ENCODE data around the gene POGZ.
A peak's percentile ranks its signal among the peaks of the same experiment; 100 is the strongest.

The POGZ gene

DNA sequence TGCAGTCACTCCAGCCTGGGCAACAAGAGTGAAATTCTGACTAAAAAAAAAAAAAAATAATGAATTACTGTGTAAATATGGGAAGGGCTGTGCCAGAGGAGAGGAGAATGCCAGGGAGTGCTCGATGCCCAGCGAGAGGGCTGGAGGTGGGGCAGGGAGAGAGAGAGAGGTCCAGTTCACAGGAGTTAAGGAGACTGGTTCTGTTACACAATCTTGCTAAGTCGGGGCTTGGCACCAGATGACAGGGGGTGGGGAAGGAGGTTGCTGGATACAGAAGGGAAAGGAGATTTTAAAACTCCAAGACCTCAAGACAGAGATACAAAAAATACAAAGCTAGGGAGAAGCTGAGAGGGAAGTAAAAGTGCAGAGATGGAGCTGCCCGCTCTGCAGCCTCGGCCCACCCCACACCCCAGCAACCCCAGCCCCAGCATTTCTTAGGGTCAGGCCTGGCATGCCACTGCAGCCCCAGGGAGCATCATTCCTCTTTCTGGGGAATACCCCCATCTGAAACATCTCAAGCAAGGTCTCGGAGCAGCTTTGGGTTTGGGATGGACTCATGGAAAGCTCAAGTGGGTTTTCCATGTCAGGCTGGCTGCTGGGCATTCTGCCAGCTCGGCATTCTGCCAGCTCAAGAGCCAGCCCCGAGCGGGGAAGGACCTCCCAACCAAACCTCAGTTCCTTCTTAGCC, 87.8 kb downstream of the POGZ start:
- H3K4me1 ChIP-seq (ENCODE audit: control insufficient read depth, insufficient read depth, low read length) = peaks cover 20% of the 10 kb centered on the region
- H3K27ac ChIP-seq (ENCODE audit: low read depth, low read length) = no peak overlapping the region
- peaks cover 7% of the 10 kb centered on the region for H3K36me3 ChIP-seq (ENCODE audit: control insufficient read depth, insufficient read depth, low read length)
- H3K9ac ChIP-seq (ENCODE audit: low read length) = no peak overlapping the region
- H3K9me3 ChIP-seq (ENCODE audit: control insufficient read depth, insufficient read depth, low read depth, low read length) = no peaks in the 10 kb centered on the region
- H3K27me3 ChIP-seq (ENCODE audit: control insufficient read depth, insufficient read depth, low read length) = no peaks in the 10 kb centered on the region
- H3K4me3 ChIP-seq (ENCODE audit: low read depth, low read length) = peak overlapping the region; percentile 65

DNA sequence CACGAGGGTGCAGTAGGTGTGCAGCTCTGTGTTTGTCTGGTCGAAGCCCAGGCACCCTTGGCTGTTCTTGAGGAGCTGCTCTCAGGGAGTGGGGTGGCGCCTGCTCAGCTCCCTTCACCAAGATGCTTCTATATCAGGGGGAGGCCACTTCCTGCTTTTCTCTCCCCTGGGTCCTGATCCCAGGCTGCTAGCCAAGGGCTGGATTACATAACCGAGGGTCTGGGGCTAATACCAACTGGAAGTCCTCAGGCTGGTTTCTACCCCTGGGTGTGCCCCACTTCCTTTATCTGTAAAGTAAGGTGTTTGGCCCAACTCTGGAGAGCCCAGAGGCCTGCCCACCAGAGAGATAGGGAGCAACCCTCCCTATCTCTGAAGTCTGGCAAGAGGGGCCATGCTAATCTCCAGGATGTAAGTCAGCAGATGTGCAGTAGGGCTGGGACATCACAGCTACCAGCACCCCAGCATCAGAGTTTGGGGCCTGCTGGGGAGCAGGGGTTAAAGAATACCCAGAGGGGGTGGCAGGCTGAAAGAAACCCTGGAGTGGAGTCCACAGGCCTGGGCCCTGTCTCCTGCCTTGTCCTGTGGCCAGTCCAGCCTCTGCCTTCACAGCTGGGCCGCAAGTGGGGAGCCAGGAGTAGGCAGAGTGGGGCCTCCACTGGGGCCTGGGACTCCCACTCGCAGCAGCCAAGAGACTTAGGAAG, 88.9 kb downstream of the POGZ start:
- H3K9ac ChIP-seq (ENCODE audit: low read length) = no peak overlapping the region
- no peaks in the 10 kb centered on the region for H3K27me3 ChIP-seq (ENCODE audit: control insufficient read depth, insufficient read depth, low read length)
- peaks cover 11% of the 10 kb centered on the region for H3K36me3 ChIP-seq (ENCODE audit: control insufficient read depth, insufficient read depth, low read length)
- peaks cover 20% of the 10 kb centered on the region for H3K4me1 ChIP-seq (ENCODE audit: control insufficient read depth, insufficient read depth, low read length)
- H3K27ac ChIP-seq (ENCODE audit: low read depth, low read length) = no peak overlapping the region
- no peaks in the 10 kb centered on the region for H3K9me3 ChIP-seq (ENCODE audit: control insufficient read depth, insufficient read depth, low read depth, low read length)
- no peak overlapping the region for H3K4me3 ChIP-seq (ENCODE audit: low read depth, low read length)

DNA sequence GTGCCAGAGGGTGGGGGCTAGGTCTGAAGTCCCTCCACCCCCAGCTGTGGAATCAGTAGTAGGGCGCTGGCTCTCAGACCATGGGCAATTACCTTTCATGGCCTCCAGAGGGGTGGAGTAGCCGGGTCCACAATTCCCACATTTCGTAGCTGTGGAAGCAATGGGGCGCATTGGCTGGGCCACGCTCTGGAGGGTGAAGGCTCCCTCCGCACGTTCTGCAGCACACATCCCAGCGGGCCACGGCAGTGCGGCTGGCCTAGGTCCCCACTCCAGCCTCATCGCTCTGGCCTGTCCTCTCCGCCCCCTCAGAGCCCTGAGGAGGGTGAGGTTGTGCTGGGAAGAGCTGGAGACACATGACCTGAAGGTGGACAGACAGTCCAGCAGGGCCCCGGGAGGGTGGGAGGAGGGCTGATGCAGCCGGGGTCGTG, 89.7 kb downstream of the POGZ start:
- Histone ChIP-seq H3K36me3 (ENCODE audit: control insufficient read depth, insufficient read depth, low read length) (peaks cover 14% of the 10 kb centered on the region), H3K9me3 (ENCODE audit: control insufficient read depth, insufficient read depth, low read depth, low read length) (0 out of 2 replicates have a peak, but pooled peaks cover under 1% of the 10 kb centered on the region), H3K27ac (ENCODE audit: low read depth, low read length) (no peak overlapping the region), H3K4me1 (ENCODE audit: control insufficient read depth, insufficient read depth, low read length) (peaks cover 20% of the 10 kb centered on the region), H3K4me3 (ENCODE audit: low read depth, low read length) (no peak overlapping the region), H3K9ac (ENCODE audit: low read length) (no peak overlapping the region), H3K27me3 (ENCODE audit: control insufficient read depth, insufficient read depth, low read length) (no peaks in the 10 kb centered on the region)

DNA sequence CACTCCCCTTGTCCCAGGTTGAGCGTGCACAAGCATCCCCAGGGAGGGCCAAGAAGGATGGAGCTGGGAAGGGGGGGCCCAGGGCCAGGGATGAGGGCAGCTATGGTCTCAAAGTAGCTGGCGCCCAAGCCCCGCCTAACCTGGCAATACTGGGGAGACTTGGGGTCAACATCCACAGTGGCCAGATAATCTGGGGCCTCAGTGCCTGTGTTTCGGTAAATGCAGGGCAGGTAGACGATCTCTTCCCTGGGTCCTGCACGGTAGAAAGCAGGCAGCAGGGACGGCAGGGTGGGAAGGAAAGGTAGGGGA, 90.0 kb downstream of the POGZ start:
- H3K27me3 ChIP-seq (ENCODE audit: control insufficient read depth, insufficient read depth, low read length) = no peaks in the 10 kb centered on the region
- peaks cover 18% of the 10 kb centered on the region for H3K36me3 ChIP-seq (ENCODE audit: control insufficient read depth, insufficient read depth, low read length)
- no peak overlapping the region for H3K4me3 ChIP-seq (ENCODE audit: low read depth, low read length)
- H3K9me3 ChIP-seq (ENCODE audit: control insufficient read depth, insufficient read depth, low read depth, low read length) = peaks cover 5% of the 10 kb centered on the region; the same call in 1 of the 2 replicates
- H3K4me1 ChIP-seq (ENCODE audit: control insufficient read depth, insufficient read depth, low read length) = peaks cover 20% of the 10 kb centered on the region
- H3K27ac ChIP-seq (ENCODE audit: low read depth, low read length) = no peak overlapping the region
- no peak overlapping the region for H3K9ac ChIP-seq (ENCODE audit: low read length)

DNA sequence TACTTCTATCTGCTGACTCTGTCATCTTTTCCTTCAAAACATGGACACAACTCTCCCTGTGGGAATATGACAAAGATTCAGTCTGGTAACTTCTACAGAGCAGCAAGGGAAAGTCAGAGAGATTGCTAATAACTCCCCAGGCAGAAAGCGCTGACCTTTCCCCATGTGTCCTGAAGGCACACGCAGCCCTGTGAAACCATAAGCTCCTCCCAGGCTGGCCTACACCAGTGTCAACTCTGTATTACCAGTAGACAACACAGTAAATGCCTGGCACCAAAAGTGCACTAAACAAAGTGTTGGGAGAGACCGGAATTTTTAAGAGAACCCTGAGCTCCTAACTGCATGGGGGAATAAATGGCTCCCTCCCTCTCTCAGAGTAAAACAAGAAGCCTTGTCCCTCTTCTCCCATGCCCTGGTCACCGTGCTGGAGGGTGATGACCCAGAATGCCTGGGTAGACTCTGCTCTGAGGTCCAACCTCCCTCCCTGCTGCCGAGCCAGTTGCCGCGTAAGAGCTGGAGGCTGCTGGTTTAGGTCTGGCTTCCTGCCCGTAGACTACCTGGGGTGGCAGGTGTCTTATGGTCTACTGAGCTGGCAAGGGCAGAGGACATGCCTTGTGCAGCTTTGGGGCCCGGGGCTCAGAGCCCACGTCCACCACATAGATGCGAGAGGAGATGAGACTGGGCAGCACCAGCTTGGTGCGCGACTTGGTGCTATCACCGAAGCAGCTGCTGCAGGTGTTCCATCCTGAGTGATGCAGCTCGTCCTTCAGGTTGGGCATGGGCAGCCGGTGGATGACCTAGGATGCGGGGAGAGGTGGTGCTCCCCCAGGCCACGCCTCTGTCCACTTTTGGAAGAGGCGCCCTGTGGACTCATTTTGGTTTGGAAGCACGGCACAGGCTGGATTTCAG, 90.6 kb downstream of the POGZ start:
- Histone ChIP-seq H3K4me3 (ENCODE audit: low read depth, low read length) (no peak overlapping the region), H3K27me3 (ENCODE audit: control insufficient read depth, insufficient read depth, low read length) (no peaks in the 10 kb centered on the region), H3K9ac (ENCODE audit: low read length) (no peak overlapping the region), H3K4me1 (ENCODE audit: control insufficient read depth, insufficient read depth, low read length) (peaks cover 20% of the 10 kb centered on the region), H3K9me3 (ENCODE audit: control insufficient read depth, insufficient read depth, low read depth, low read length) (peaks cover 6% of the 10 kb centered on the region; the same call in 1 of the 2 replicates), H3K27ac (ENCODE audit: low read depth, low read length) (no peak overlapping the region), H3K36me3 (ENCODE audit: control insufficient read depth, insufficient read depth, low read length) (peaks cover 23% of the 10 kb centered on the region)

DNA sequence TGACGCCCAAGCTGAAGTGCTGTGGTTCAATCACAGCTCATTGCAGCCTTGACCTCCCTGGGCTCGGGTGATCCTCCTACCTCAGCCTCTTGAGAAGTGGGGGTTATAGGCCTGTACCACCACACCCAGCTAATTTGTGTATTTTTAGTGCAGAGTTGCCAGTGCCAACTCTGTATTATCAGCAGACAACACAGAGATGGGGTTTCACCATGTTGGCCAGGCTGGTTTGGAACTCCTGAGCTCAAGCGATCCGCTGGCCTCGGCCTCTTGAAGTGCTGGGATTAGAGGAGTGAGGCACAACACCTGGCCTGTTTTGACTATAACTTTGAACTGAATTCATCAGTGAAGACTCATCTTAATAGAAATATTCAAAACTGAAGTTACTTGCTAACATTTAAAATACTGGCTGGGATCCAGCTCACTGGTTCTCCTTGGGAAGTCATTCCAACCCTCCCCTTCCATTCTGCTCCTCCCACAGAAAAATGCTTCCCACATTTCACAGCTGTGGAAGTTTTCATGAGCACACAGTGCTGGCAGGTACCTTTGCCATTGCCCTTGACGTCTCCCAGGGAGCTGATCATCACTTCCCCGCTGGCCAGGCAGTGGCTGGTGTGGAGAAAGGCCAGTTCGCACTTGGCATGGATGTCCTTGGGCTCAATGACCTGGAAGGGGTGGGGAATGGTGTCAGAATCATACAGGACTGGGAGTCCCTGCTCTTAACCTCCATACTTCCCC, 91.5 kb downstream of the POGZ start:
- H3K36me3 ChIP-seq (ENCODE audit: control insufficient read depth, insufficient read depth, low read length) = peaks cover 27% of the 10 kb centered on the region

DNA sequence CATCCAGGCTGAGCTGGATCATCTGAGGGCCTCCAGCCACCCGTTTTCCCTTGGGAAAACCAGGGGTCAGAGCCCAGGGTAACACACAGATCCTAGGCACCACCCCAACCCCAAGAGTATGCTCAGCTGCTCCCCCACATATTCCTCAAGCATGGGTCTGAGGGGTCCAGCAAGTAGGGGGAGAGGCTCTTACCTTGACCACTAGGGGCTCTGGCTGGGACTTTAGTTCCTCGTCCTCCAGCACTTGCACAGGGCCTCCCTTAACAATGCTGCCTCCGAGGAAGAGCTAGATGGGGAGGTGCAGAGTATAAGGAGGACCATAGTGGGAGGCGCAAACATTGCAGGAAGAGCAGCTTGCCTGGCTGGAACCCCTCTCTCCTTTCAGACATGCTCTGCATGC, 94.3 kb downstream of the POGZ start:
- Histone ChIP-seq H3K4me3 (ENCODE audit: low read depth, low read length) (no peak overlapping the region), H3K27me3 (ENCODE audit: control insufficient read depth, insufficient read depth, low read length) (no peaks in the 10 kb centered on the region), H3K4me1 (ENCODE audit: control insufficient read depth, insufficient read depth, low read length) (peaks cover under 1% of the 10 kb centered on the region; the same call in 1 of the 2 replicates), H3K36me3 (ENCODE audit: control insufficient read depth, insufficient read depth, low read length) (peaks cover 27% of the 10 kb centered on the region), H3K9me3 (ENCODE audit: control insufficient read depth, insufficient read depth, low read depth, low read length) (peaks cover 20% of the 10 kb centered on the region), H3K27ac (ENCODE audit: low read depth, low read length) (no peak overlapping the region), H3K9ac (ENCODE audit: low read length) (no peak overlapping the region)

More for the DNA sequence above, 91.5 kb downstream of the POGZ start:
- Histone ChIP-seq H3K9me3 (ENCODE audit: control insufficient read depth, insufficient read depth, low read depth, low read length) (peaks cover 7% of the 10 kb centered on the region), H3K4me3 (ENCODE audit: low read depth, low read length) (no peak overlapping the region), H3K9ac (ENCODE audit: low read length) (no peak overlapping the region), H3K4me1 (ENCODE audit: control insufficient read depth, insufficient read depth, low read length) (peaks cover 17% of the 10 kb centered on the region), H3K27me3 (ENCODE audit: control insufficient read depth, insufficient read depth, low read length) (no peaks in the 10 kb centered on the region), H3K27ac (ENCODE audit: low read depth, low read length) (no peak overlapping the region)

DNA sequence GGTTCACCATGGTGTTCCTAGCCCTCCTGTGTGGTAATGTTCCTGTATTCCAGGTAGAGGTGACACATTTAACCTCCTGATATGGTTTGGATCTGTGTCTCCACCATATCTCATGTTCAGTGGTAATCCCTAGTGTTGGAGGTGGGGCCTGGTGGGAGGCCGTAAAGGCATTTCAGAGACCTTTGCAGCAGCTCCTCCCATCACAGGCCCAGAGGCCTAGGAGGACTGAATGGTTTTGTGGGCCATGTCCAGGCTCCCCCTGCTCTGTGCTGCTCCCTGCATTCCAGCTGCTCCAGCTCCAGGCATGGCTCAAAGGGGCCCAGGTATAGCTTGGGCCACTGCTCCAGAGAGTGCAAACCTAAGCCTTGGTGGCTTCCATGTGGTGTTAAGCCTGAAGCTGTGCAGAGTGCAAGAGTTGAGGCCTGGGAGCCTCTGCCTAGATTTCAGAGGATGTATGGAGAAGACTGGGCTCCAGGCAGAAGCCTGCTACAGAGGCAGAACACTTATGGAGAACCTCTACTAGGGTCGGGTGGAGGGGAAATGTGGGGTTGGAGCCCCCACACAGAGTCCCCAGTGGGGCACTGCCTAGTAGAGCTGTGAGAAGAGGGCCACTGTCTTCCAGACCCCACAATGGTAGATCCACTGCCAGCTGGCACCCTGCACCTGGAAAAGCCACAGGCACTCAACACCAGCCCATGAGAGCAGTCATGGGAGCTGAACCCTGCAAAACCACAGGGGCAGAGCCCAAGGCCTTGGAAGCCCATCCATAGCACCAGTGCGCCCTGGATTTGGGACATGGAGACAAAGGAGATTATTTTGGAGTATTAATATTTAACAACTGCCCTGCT, 96.8 kb downstream of the POGZ start:
- Histone ChIP-seq H3K4me3 (ENCODE audit: low read depth, low read length) (no peak overlapping the region), H3K27me3 (ENCODE audit: control insufficient read depth, insufficient read depth, low read length) (no peaks in the 10 kb centered on the region), H3K36me3 (ENCODE audit: control insufficient read depth, insufficient read depth, low read length) (peaks cover 20% of the 10 kb centered on the region), H3K27ac (ENCODE audit: low read depth, low read length) (no peak overlapping the region), H3K9me3 (ENCODE audit: control insufficient read depth, insufficient read depth, low read depth, low read length) (peaks cover 20% of the 10 kb centered on the region), H3K9ac (ENCODE audit: low read length) (no peak overlapping the region), H3K4me1 (ENCODE audit: control insufficient read depth, insufficient read depth, low read length) (no peaks in the 10 kb centered on the region)

DNA sequence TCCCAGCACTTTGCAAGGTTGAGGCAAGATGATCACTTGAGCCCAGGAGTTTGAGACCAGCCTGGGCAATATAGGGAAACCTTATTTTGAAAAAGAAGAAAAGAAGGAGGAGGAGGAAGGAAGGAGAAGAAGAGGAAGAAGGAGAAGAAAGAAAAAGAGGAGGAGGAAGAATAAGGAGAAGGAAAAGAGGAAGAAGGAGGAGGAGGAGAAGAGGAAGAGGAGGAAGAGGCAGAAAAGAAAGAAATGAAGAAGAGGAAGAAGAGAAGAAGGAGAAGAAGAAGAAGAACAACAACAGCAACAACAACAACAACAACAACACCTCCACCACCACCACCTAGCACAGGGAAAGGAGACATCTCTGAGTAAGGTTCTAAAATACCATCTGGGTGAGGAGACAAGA, 97.4 kb downstream of the POGZ start:
- Histone ChIP-seq H3K9ac (ENCODE audit: low read length) (no peak overlapping the region), H3K9me3 (ENCODE audit: control insufficient read depth, insufficient read depth, low read depth, low read length) (peaks cover 20% of the 10 kb centered on the region), H3K27ac (ENCODE audit: low read depth, low read length) (no peak overlapping the region), H3K27me3 (ENCODE audit: control insufficient read depth, insufficient read depth, low read length) (no peaks in the 10 kb centered on the region), H3K4me3 (ENCODE audit: low read depth, low read length) (no peak overlapping the region), H3K4me1 (ENCODE audit: control insufficient read depth, insufficient read depth, low read length) (no peaks in the 10 kb centered on the region), H3K36me3 (ENCODE audit: control insufficient read depth, insufficient read depth, low read length) (peaks cover 20% of the 10 kb centered on the region)

DNA sequence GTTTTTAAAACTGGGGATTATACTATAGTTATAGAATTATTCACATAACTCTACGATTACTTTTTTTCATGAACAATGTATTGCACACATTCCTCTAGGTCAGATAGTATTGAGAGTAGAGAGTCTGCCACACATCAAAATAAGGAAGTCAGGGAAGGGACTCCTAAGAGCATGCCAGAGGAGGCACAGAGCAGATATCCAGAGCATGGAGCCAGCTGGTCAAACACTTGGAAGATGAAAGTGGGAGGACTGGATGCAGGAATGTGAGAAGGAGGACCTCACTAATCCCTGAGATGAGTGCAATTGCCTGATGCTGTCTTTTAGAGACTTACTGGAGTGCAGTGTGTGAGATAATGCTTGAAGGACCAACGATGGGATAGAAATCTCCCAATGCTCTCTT, 102.6 kb downstream of the POGZ start:
- Histone ChIP-seq H3K27me3 (ENCODE audit: control insufficient read depth, insufficient read depth, low read length) (no peaks in the 10 kb centered on the region), H3K4me1 (ENCODE audit: control insufficient read depth, insufficient read depth, low read length) (no peaks in the 10 kb centered on the region), H3K36me3 (ENCODE audit: control insufficient read depth, insufficient read depth, low read length) (no peaks in the 10 kb centered on the region), H3K9me3 (ENCODE audit: control insufficient read depth, insufficient read depth, low read depth, low read length) (peaks cover 12% of the 10 kb centered on the region), H3K9ac (ENCODE audit: low read length) (no peak overlapping the region), H3K4me3 (ENCODE audit: low read depth, low read length) (no peak overlapping the region), H3K27ac (ENCODE audit: low read depth, low read length) (no peak overlapping the region)

All from HUES6 (cell line).